Psoas muscle (tissue), 8 donors: ENCODE results near the gene PELI2. TPM values are rescaled to one million over a fixed set of nuclear protein-coding genes. Genes with fewer than 3 reads are reported as not detected.

Experiments used
- ATAC-seq, 4 donors: fragments of 200-7000 bp; cut with Tn5 transposase; one replicate each; pipeline ENCODE4 v1.9.1; 2020; ENCODE audit warnings: moderate library complexity in 3 of 4, mild to moderate bottlenecking in 2 of 4
- DNase-seq, 2 donors: peaks; one replicate each; pipeline ENCODE4 v3.0.0-alpha.2; 2020
- H3K27ac ChIP-seq: fragments of 200-600 bp; one replicate; pipeline ENCODE4 v1.8.0; 2022
- H3K27me3 ChIP-seq, 3 donors: fragments of 200-600 bp in 1 of 3; one replicate each; pipeline versions ENCODE4 v1.6.1 to v1.8.0; 2013 to 2022; ENCODE audit warnings: low read length in 2 of 3, mild to moderate bottlenecking in 2 of 3, moderate library complexity in 1 of 3; ENCODE audit not compliant: insufficient read depth in 3 of 3
- H3K36me3 ChIP-seq, 2 donors: fragments of 200-600 bp in 1 of 2; one replicate each; pipeline versions ENCODE4 v1.6.1 to v1.8.0; 2013 to 2022; ENCODE audit warnings: low read depth in 1 of 2, mild to moderate bottlenecking in 1 of 2, moderate library complexity in 1 of 2; ENCODE audit not compliant: insufficient read depth in 1 of 2
- H3K4me1 ChIP-seq: fragments of 200-600 bp; one replicate; pipeline ENCODE4 v1.8.0; 2022
- H3K4me3 ChIP-seq: fragments of 200-600 bp; one replicate; pipeline ENCODE4 v1.8.0; 2022; ENCODE audit warnings: mild to moderate bottlenecking
- H3K9me3 ChIP-seq: fragments of 200-600 bp; one replicate; pipeline ENCODE4 v1.8.0; 2022
- CTCF ChIP-seq: fragments of 200-600 bp; IDR thresholded peaks from one replicate; pipeline ENCODE4 v1.8.0; 2022; ENCODE audit warnings: antibody characterized with exemption
- WGBS, 3 donors: extraction: QIAGEN DNeasy Blood & Tissue Kit; methylation state at CpG; one replicate each; pipeline versions ENCODE4 v1.1.6 to v1.1.7; 2013; 5-methylcytosine and 5-hydroxymethylcytosine counted together
- intact Hi-C, 2 donors: fragments of 100-400 bp; cut with DNase I; formaldehyde crosslinking; loops; one replicate each; pipeline versions ENCODE4 v1.11.0 to v1.14.2; 2022
- polyA plus RNA-seq, 3 donors: library from polyadenylated mRNA; stranded (reverse); fragments of 200-250 nt; gene quantifications; one replicate each; pipeline ENCODE4 v1.2.3, GENCODE V29; 2013
- total RNA-seq, 4 donors: library from RNA; stranded (reverse); fragmentation: NEBNext Ultra II Directional in 2 of 4; extraction: Animal tissue kit (Norgen Biotek cat#: 25700) in 2 of 4; gene quantifications; one replicate each; pipeline versions ENCODE4 v1.2.1 to v1.2.4, GENCODE V29; 2021 to 2023
- donor health status: healthy with polysubstance abuse.
- donor health status: DM: no; HTN: no; CAD: no; lungs with moderate emphysema.
- donor health status: Bipolar disorder and iron deficiency.
- donor health status: healthy.
- donor health status: DM: yes; HTN: yes; CAD: no.
- donor health status: DM: no; HTN: no; CAD: no.
- donor health status: DM: no; HTN: no; CAD: no.
- donor health status: DM: yes; HTN: yes; CAD: no.

The PELI2 gene
- total and polyA plus RNA-seq, 7 donors: 0.44 to 2.9 (median 1.9) TPM

- Histone ChIP-seq H3K27me3 (no peaks in the 10 kb centered on the region), H3K9me3 (no peaks in the 10 kb centered on the region), H3K27ac (no peak overlapping the region), H3K36me3 (no peaks in the 10 kb centered on the region), H3K4me1 (peaks cover 5% of the 10 kb centered on the region), H3K4me3 (no peak overlapping the region)
- DNase-seq (no peak), ATAC-seq (no peak)
- no peak for TF ChIP-seq CTCF
- intact Hi-C loops: no loop called here
- 38 to 88% (median 78%) methylated on average over 2 of the region's 2 CpGs for WGBS, 3 donors
Observed at GRCh38 chr14:56202256-56202655, 84.0 kb downstream of the PELI2 start.

GRCh38 chr14:56205881-56206280, 87.7 kb downstream of the PELI2 start:
- Histone ChIP-seq H3K4me1 (no peaks in the 10 kb centered on the region), H3K9me3 (no peaks in the 10 kb centered on the region), H3K36me3 (no peaks in the 10 kb centered on the region), H3K27ac (no peak overlapping the region), H3K27me3 (no peaks in the 10 kb centered on the region), H3K4me3 (no peak overlapping the region)
- ATAC-seq (no peak), DNase-seq (no peak)
- 60 to 63% (median 63%) methylated on average over 2 of the region's 2 CpGs for WGBS, 3 donors
- TF ChIP-seq CTCF: no peak
- intact Hi-C loops: no loop called here

DNA sequence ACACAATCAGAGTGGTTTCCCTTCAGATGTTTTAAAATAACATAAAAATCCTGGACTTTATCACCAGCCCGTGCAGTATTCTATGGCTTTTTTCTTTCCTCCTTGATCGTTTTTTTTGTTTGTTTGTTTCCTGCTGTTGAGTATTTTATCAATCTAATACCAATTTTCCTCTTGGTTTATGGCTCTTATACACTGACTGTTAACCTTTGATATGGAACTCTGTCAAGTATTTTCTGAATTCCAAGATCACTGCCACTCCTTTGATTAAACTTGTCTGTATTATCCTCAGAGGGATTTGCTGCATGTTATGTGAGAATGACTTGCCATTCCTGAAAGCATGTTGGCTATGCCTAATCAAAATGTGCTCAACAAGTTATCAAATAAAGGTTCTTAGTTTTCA, 88.4 kb downstream of the PELI2 start:
- Histone ChIP-seq H3K27ac (no peak overlapping the region), H3K4me1 (no peaks in the 10 kb centered on the region), H3K9me3 (no peaks in the 10 kb centered on the region), H3K4me3 (no peak overlapping the region), H3K36me3 (no peaks in the 10 kb centered on the region), H3K27me3 (no peaks in the 10 kb centered on the region)
- intact Hi-C loops: no loop called here
- TF ChIP-seq CTCF: no peak
- 32 to 47% (median 46%) methylated on average over 2 of the region's 2 CpGs for WGBS, 3 donors
- ATAC-seq (no peak), DNase-seq (no peak)

GRCh38 chr14:56207626-56208292, 89.5 kb downstream of the PELI2 start:
- H3K27ac ChIP-seq: no peak overlapping the region
- intact Hi-C loops: no loop called here
- WGBS, 3 donors: 58 to 64% (median 61%) methylated on average over 3 of the region's 3 CpGs
- H3K36me3 ChIP-seq: no peaks in the 10 kb centered on the region
- no peak for TF ChIP-seq CTCF
- no peak for ATAC-seq
- H3K4me1 ChIP-seq: no peaks in the 10 kb centered on the region
- no peak for DNase-seq
- no peak overlapping the region for H3K4me3 ChIP-seq
- no peaks in the 10 kb centered on the region for H3K27me3 ChIP-seq
- no peaks in the 10 kb centered on the region for H3K9me3 ChIP-seq

GRCh38 chr14:56208520-56208919, 90.3 kb downstream of the PELI2 start:
- no peak for DNase-seq
- Histone ChIP-seq H3K4me1 (no peaks in the 10 kb centered on the region), H3K36me3 (no peaks in the 10 kb centered on the region), H3K27ac (no peak overlapping the region), H3K9me3 (no peaks in the 10 kb centered on the region), H3K4me3 (no peak overlapping the region), H3K27me3 (no peaks in the 10 kb centered on the region)
- intact Hi-C loops: no loop called here
- WGBS, 3 donors: 77 to 86% (median 83%) methylated on average over 3 of the region's 3 CpGs
- ATAC-seq: no peak
- TF ChIP-seq CTCF: no peak
